GM12872 (cell line): ENCODE measurements around the gene CNTNAP2.

Source experiments
- TF ChIP-seq, protein P1 (sequence below): IDR thresholded peaks from 3 replicates; pipeline ENCODE4 v1.5.1; 2011; ENCODE audit warnings: low read depth, mild to moderate bottlenecking, low read length, moderate library complexity; ENCODE audit not compliant: insufficient read depth

The CNTNAP2 gene

DNA sequence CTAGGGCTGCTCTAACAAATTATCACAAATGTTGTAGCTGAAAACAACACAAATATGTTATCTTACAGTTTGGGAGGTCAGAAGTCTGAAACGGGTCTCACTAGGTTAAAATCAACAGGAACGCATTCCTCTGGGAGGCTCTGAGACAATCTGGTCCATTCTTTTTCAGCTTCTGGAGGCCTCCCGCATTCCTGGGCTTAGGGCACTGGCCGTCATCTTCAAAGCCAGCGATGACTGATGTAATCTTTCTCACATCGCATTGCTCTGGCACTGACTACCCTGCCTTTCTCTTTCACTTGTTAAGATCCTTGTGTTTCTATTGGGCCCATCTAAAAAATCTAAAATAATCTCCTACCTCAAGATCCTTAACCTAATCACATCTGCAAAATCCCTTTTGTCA, 1402.5 kb downstream of the CNTNAP2 start:
- TF ChIP-seq, protein P1, sequence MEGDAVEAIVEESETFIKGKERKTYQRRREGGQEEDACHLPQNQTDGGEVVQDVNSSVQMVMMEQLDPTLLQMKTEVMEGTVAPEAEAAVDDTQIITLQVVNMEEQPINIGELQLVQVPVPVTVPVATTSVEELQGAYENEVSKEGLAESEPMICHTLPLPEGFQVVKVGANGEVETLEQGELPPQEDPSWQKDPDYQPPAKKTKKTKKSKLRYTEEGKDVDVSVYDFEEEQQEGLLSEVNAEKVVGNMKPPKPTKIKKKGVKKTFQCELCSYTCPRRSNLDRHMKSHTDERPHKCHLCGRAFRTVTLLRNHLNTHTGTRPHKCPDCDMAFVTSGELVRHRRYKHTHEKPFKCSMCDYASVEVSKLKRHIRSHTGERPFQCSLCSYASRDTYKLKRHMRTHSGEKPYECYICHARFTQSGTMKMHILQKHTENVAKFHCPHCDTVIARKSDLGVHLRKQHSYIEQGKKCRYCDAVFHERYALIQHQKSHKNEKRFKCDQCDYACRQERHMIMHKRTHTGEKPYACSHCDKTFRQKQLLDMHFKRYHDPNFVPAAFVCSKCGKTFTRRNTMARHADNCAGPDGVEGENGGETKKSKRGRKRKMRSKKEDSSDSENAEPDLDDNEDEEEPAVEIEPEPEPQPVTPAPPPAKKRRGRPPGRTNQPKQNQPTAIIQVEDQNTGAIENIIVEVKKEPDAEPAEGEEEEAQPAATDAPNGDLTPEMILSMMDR, result no peak

DNA sequence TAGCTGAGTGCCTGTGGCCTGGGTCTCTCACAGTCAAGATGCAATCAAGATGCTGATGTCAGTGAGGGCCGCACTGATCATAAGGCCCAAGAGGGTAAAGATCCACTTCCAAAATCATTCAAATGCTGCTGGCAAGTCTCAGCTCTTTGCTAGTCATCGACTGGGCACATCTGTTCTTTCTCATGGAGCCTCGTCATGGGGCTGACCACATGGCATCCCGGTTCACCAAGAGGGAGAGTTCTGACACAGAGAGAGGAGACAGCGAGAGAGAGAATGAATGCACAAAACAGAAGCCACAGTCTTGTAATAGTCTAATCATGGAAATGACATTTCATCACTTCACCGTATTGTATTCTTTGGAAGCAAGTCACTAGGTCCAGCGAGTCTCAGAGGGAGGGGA, 1406.5 kb downstream of the CNTNAP2 start:
- TF ChIP-seq, protein P1, result no peak

DNA sequence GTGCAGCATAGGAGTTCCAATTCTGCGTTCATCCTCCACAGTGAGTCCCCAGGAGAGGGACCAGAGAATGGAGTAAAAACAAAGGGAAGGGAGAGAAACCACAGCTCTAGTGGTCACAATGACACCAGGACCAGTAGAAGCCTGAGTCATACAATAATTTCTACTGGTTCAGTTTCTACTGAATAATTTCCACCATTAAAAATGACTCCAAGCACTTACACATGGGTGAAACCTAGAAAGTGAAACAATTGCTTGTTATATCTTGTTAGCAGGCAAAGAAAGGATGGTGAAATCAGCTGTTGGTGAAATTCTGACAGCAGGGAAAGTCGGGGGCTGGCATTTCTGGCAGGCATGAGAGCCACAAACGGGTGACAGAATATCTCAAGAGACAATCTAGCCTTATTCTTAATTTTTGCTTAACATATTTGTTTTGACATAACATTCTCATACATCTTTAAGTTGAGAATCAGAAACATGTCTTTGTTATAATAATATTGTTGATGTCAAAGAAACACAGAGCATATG, 1408.2 kb downstream of the CNTNAP2 start:
- TF ChIP-seq, protein P1, result no peak

DNA sequence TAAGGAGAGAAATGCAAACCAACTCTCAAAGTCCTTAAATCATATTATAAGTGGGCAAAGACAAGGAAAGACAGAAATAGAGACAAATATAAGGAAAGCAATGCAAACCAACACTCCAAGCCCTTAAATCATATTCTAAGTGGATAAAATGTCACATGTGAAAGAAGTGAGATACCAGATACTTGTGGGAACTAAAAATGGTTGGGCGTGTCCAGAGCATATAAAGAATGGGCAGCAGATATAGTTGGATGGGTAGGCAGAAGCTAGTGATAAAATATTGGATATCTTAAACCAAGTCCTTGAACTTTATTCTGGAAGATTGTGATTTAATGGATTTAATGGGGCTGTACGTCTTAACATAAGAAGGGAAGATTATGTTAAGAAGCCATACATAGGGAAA, 1408.7 kb downstream of the CNTNAP2 start:
- TF ChIP-seq, protein P1, result no peak

DNA sequence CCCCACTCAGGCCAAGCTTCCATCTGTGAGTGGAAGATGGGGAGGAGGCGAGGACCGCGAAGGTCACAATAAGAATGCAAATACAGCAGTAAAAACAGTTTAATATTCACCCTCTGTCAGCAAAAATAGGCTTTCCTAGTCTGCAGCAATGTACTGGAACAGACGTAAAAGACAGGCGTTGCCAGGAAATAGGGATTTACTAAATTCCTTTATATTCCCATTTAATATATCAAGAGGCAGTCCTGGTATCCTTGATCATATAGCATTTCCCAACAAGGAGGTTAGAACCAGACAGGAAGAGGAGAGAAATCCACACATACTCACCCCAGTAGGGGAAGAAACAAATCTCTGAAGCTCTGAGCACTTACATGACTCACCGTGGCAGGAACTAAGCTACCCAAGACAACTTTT, 1419.1 kb downstream of the CNTNAP2 start:
- TF ChIP-seq, protein P1, result no peak

DNA sequence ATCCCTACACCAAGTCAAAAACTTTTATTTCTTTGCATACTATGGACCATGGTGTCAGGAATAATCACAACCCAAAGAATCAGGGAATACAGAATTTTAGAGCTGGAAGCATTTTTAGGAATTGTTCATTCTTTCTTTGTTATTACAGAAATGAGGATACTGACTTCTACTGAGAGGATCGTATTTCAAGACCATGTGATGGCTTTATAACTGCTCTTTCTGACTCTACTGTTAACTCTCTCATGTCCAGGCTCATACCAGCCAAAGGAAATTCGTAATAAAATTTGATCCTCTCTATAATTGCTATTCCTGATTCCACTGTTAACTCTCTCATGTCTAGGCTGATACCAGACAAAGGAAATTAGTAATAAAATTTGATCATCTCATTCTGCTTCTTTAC, 1423.1 kb downstream of the CNTNAP2 start:
- TF ChIP-seq, protein P1, result no peak

DNA sequence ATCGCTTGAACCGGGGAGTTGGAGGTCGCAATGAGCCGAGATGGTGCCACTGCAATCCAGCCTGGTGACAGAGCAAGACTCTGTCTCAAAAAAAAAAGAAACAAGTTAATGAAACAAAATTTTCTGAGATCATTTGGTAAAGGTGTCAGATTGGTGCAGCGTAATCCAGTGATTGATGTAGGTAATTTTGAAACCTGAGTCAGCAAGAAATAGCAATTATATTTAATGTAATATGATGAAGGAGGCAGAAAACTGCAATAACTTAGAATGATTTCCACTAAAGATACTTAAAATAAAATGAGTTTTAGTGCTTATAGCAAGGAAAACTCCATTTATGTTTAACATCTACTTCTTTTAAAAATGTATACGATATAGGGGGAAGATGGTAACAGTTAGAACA, 1424.1 kb downstream of the CNTNAP2 start:
- TF ChIP-seq, protein P1, result no peak
